GM06990 (cell line): Measurements from ENCODE around the gene HS1BP3.

Experiments
- DNase-seq: peaks from one replicate; pipeline ENCODE4 v3.0.0-alpha.2; 2011; ENCODE audit not compliant: insufficient read length; ENCODE audit errors: extremely low read depth
- H3K27me3 ChIP-seq: replicated peaks from 2 replicates; pipeline ENCODE4 v1.6.0; 2011; ENCODE audit warnings: low read length; ENCODE audit not compliant: control insufficient read depth, insufficient read depth
- H3K36me3 ChIP-seq: 2 replicates; pipeline ENCODE4 v1.5.1; 2011; ENCODE audit warnings: low read length; ENCODE audit not compliant: control insufficient read depth, insufficient read depth
- H3K4me3 ChIP-seq: replicated peaks from 2 replicates; pipeline ENCODE4 v1.5.1; 2011; ENCODE audit warnings: low read depth, mild to moderate bottlenecking, control low read depth, low read length
- CTCF ChIP-seq: IDR thresholded peaks from 2 replicates; pipeline ENCODE4 v1.5.1; 2011; ENCODE audit warnings: low read length, control low read depth, mild to moderate bottlenecking, inconsistent platforms; ENCODE audit not compliant: insufficient read depth, poor library complexity, severe bottlenecking

Gene HS1BP3

GRCh38 chr2:20642055-20642971, 8.6 kb downstream of the HS1BP3 start:
- Histone ChIP-seq H3K4me3 (no peak overlapping the region), H3K36me3 (peaks cover 4% of the 10 kb centered on the region), H3K27me3 (no peaks in the 10 kb centered on the region)
- peak; percentile 77 for DNase-seq
- TF ChIP-seq CTCF = peak; percentile 99

- H3K36me3 ChIP-seq = peaks cover 4% of the 10 kb centered on the region
- no peaks in the 10 kb centered on the region for H3K27me3 ChIP-seq
- no peak for TF ChIP-seq CTCF
- no peak for DNase-seq
- H3K4me3 ChIP-seq = no peak overlapping the region
These were observed 9.5 kb downstream of the HS1BP3 start for GRCh38 chr2:20641123-20641985.

GRCh38 chr2:20640411-20641122, 10.3 kb downstream of the HS1BP3 start:
- Histone ChIP-seq H3K4me3 (no peak overlapping the region), H3K36me3 (peaks cover 4% of the 10 kb centered on the region), H3K27me3 (no peaks in the 10 kb centered on the region)
- TF ChIP-seq CTCF = no peak
- no peak for DNase-seq

GRCh38 chr2:20638646-20639430, 12.1 kb downstream of the HS1BP3 start:
- no peak for TF ChIP-seq CTCF
- Histone ChIP-seq H3K4me3 (no peak overlapping the region), H3K27me3 (no peaks in the 10 kb centered on the region), H3K36me3 (peaks cover 4% of the 10 kb centered on the region)
- DNase-seq = no peak

- Histone ChIP-seq H3K4me3 (no peak overlapping the region), H3K27me3 (no peaks in the 10 kb centered on the region), H3K36me3 (peaks cover 4% of the 10 kb centered on the region)
- no peak for TF ChIP-seq CTCF
- DNase-seq = no peak
These were observed 12.9 kb downstream of the HS1BP3 start for GRCh38 chr2:20638014-20638413.
